Measurements from ENCODE around the gene ZSCAN25. TPM values are rescaled to one million over a fixed set of nuclear protein-coding genes. Genes with fewer than 3 reads are reported as not detected.

ZSCAN25 gene
- total and polyA plus RNA-seq, 2 donors, result 9.8 to 16.7 TPM

DNA sequence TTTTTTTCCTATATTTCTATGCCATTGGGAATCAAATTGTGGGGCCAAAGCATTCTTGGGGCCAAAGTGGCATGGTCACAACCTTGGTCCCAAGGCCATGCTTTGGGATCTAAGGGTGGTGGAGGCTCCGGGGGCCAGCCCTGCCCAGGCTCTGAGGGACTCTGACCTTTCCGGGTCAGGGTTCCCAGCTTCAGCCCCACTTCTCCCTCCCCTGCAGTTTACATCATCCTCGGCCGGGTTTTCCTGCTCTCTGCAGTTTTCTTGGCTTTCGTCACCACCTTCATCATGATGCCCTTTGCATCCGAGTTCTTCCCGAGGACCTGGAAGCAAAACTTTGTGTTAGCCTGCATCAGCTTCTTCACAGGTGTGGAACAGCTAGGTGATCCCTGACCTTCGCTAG is 10.2 kb upstream of the ZSCAN25 start:
- Histone ChIP-seq H3K4me3 (ENCODE audit: low read length in 2 of 2) (no peak overlapping the region), H3K4me1 (ENCODE audit: control insufficient read depth in 2 of 2, insufficient read depth in 2 of 2, low read length in 2 of 2) (peaks cover 0 to 6% of the 10 kb centered on the region in 2 donors), H3K27me3 (ENCODE audit: control insufficient read depth in 2 of 2, insufficient read depth in 1 of 2, low read length in 1 of 2) (peaks cover 0 to 2% of the 10 kb centered on the region in 2 donors), H3K36me3 (ENCODE audit: control insufficient read depth in 2 of 2, insufficient read depth in 2 of 2, low read length in 1 of 2) (no peaks in the 10 kb centered on the region), H3K27ac (ENCODE audit: low read depth in 1 of 2, low read length in 1 of 2) (no peak overlapping the region), H3K9me3 (ENCODE audit: control insufficient read depth in 2 of 2, insufficient read depth in 1 of 2, low read length in 1 of 2) (no peaks in the 10 kb centered on the region)
- DNase-seq (ENCODE audit: low read depth in 6 of 9, low spot score in 9 of 9), result no peak
- 92% methylated on average over 8 of the region's 8 CpGs for WGBS

DNA sequence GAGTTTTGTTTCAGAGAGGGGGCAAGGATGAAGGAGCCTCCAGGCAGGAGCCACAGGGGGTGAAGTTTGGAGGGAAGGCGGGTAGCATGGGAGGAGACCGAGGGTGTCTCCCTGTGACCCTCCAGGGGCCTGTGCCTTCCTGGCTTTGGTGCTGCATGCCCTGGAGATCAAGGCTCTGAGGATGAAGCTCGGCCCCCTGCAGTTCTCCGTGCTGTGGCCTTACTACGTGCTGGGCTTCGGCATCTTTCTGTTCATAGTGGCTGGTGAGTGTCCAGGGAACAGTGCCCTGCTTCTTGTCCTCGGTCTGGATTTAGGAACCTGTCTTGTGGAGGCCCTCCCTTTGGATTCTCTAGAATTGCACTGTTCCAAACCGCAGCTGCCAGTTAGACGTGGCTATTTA is 9.2 kb upstream of the ZSCAN25 start:
- Histone ChIP-seq H3K27ac (ENCODE audit: low read depth in 1 of 2, low read length in 1 of 2) (no peak overlapping the region), H3K4me1 (ENCODE audit: control insufficient read depth in 2 of 2, insufficient read depth in 2 of 2, low read length in 2 of 2) (peaks cover 0 to 6% of the 10 kb centered on the region in 2 donors), H3K36me3 (ENCODE audit: control insufficient read depth in 2 of 2, insufficient read depth in 2 of 2, low read length in 1 of 2) (no peaks in the 10 kb centered on the region), H3K27me3 (ENCODE audit: control insufficient read depth in 2 of 2, insufficient read depth in 1 of 2, low read length in 1 of 2) (peaks cover 0 to 2% of the 10 kb centered on the region in 2 donors), H3K4me3 (ENCODE audit: low read length in 2 of 2) (no peak overlapping the region), H3K9me3 (ENCODE audit: control insufficient read depth in 2 of 2, insufficient read depth in 1 of 2, low read length in 1 of 2) (no peaks in the 10 kb centered on the region)
- DNase-seq (ENCODE audit: low read depth in 6 of 9, low spot score in 9 of 9), result no peak
- WGBS, result 90% methylated on average over 9 of the region's 9 CpGs

DNA sequence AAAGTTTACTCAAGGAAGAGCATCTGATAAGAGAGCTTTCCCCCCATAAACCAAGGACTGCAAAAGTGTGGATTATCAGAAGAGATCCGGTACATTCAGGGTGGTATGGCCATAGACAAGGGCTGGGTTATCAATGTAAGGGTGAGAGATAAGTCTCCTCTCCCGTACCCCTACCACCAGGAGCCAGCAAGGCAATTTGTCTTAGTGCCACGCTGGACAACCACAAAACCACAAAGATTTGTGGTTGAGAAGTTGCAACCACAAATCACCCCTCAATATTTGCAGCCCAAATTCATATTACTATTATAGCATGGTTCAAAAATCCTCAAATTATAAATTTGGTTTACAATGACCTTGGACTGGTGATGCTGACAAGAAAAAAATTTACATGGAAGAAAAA is 2.3 kb upstream of the ZSCAN25 start:
- Histone ChIP-seq H3K36me3 (ENCODE audit: control insufficient read depth in 2 of 2, insufficient read depth in 2 of 2, low read length in 1 of 2) (peaks cover 6 to 14% of the 10 kb centered on the region in 2 donors), H3K4me1 (ENCODE audit: control insufficient read depth in 2 of 2, insufficient read depth in 2 of 2, low read length in 2 of 2) (peaks cover 11 to 16% of the 10 kb centered on the region in 2 donors), H3K27ac (ENCODE audit: low read depth in 1 of 2, low read length in 1 of 2) (no peak overlapping the region), H3K4me3 (ENCODE audit: low read length in 2 of 2) (no peak overlapping the region), H3K27me3 (ENCODE audit: control insufficient read depth in 2 of 2, insufficient read depth in 1 of 2, low read length in 1 of 2) (no peaks in the 10 kb centered on the region), H3K9me3 (ENCODE audit: control insufficient read depth in 2 of 2, insufficient read depth in 1 of 2, low read length in 1 of 2) (no peaks in the 10 kb centered on the region)
- no peak for DNase-seq (ENCODE audit: low read depth in 6 of 9, low spot score in 9 of 9)
- 38% methylated on average over 3 of the region's 3 CpGs for WGBS

DNA sequence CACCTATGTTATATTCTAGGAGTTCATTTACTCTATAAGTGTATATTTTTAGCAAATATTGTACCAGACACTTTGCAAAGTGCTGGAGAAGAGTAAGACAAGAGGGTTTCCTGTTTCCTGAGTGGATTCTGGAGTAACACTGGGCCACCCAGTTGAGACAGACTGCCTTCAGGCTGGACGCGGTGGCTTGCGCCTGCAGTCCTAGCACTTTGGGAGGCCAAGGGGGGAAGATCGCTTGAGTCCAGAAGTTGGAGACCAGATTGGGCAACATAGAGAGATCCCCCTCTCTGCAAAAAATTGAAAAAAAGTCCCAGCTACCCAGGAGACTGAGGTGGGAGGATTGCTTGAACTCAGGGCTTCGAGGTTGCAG is 772 bp upstream of the ZSCAN25 start:
- no peak for DNase-seq (ENCODE audit: low read depth in 6 of 9, low spot score in 9 of 9)
- H3K36me3 ChIP-seq (ENCODE audit: control insufficient read depth in 2 of 2, insufficient read depth in 2 of 2, low read length in 1 of 2), result peaks cover 20 to 29% of the 10 kb centered on the region in 2 donors
- H3K4me3 ChIP-seq (ENCODE audit: low read length in 2 of 2), result peak overlapping the region in 1 of 2 donors; percentile 84
- peaks cover 11 to 16% of the 10 kb centered on the region in 2 donors for H3K4me1 ChIP-seq (ENCODE audit: control insufficient read depth in 2 of 2, insufficient read depth in 2 of 2, low read length in 2 of 2)
- H3K9me3 ChIP-seq (ENCODE audit: control insufficient read depth in 2 of 2, insufficient read depth in 1 of 2, low read length in 1 of 2), result no peaks in the 10 kb centered on the region
- WGBS, result 94% methylated on average over 5 of the region's 5 CpGs
- H3K27me3 ChIP-seq (ENCODE audit: control insufficient read depth in 2 of 2, insufficient read depth in 1 of 2, low read length in 1 of 2), result no peaks in the 10 kb centered on the region
- no peak overlapping the region for H3K27ac ChIP-seq (ENCODE audit: low read depth in 1 of 2, low read length in 1 of 2)

- Histone ChIP-seq H3K4me3 (ENCODE audit: low read length in 2 of 2) (peak overlapping the region; percentile 84 to 91), H3K9me3 (ENCODE audit: control insufficient read depth in 2 of 2, insufficient read depth in 1 of 2, low read length in 1 of 2) (no peaks in the 10 kb centered on the region), H3K4me1 (ENCODE audit: control insufficient read depth in 2 of 2, insufficient read depth in 2 of 2, low read length in 2 of 2) (peaks cover 11 to 18% of the 10 kb centered on the region in 2 donors), H3K27ac (ENCODE audit: low read depth in 1 of 2, low read length in 1 of 2) (peak overlapping the region; percentile 73 to 79), H3K27me3 (ENCODE audit: control insufficient read depth in 2 of 2, insufficient read depth in 1 of 2, low read length in 1 of 2) (no peaks in the 10 kb centered on the region), H3K36me3 (ENCODE audit: control insufficient read depth in 2 of 2, insufficient read depth in 2 of 2, low read length in 1 of 2) (peaks cover 31 to 40% of the 10 kb centered on the region in 2 donors)
- DNase-seq (ENCODE audit: low read depth in 6 of 9, low spot score in 9 of 9), result no peak
- 21% methylated on average over 22 of the region's 22 CpGs for WGBS
Observed at GRCh38 chr7:99617192-99617781, 541 bp downstream of the ZSCAN25 start.

- H3K27me3 ChIP-seq (ENCODE audit: control insufficient read depth in 2 of 2, insufficient read depth in 1 of 2, low read length in 1 of 2), result no peaks in the 10 kb centered on the region
- 99% methylated on average over 3 of the region's 3 CpGs for WGBS
- no peaks in the 10 kb centered on the region for H3K9me3 ChIP-seq (ENCODE audit: control insufficient read depth in 2 of 2, insufficient read depth in 1 of 2, low read length in 1 of 2)
- H3K36me3 ChIP-seq (ENCODE audit: control insufficient read depth in 2 of 2, insufficient read depth in 2 of 2, low read length in 1 of 2), result peaks cover 44 to 55% of the 10 kb centered on the region in 2 donors
- DNase-seq (ENCODE audit: low read depth in 6 of 9, low spot score in 9 of 9), result no peak
- no peak overlapping the region for H3K27ac ChIP-seq (ENCODE audit: low read depth in 1 of 2, low read length in 1 of 2)
- H3K4me3 ChIP-seq (ENCODE audit: low read length in 2 of 2), result no peak overlapping the region
- H3K4me1 ChIP-seq (ENCODE audit: control insufficient read depth in 2 of 2, insufficient read depth in 2 of 2, low read length in 2 of 2), result peaks cover 21 to 31% of the 10 kb centered on the region in 2 donors
Observed at GRCh38 chr7:99618726-99619125, 2.0 kb downstream of the ZSCAN25 start.

DNA sequence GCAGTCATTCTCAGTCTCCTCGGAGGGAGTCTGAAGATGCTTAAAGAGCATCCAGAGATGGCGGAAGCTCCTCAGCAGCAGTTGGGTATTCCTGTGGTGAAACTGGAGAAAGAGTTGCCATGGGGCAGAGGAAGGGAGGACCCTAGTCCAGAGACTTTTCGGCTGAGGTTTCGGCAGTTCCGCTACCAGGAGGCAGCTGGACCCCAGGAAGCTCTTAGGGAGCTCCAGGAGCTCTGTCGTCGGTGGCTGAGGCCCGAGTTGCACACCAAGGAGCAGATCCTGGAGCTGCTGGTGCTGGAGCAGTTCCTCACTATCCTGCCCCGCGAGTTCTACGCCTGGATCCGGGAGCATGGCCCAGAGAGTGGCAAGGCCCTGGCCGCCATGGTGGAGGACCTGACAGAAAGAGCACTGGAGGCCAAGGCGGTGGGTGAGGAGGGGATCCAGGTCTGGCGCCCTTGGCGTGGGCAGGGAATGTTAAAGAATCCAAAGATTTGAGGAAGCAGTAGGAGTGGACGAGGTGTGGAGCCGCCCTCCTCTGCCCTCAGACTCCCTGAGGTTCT is 2.9 kb downstream of the ZSCAN25 start:
- Histone ChIP-seq H3K36me3 (ENCODE audit: control insufficient read depth in 2 of 2, insufficient read depth in 2 of 2, low read length in 1 of 2) (peaks cover 47 to 64% of the 10 kb centered on the region in 2 donors), H3K9me3 (ENCODE audit: control insufficient read depth in 2 of 2, insufficient read depth in 1 of 2, low read length in 1 of 2) (no peaks in the 10 kb centered on the region), H3K4me1 (ENCODE audit: control insufficient read depth in 2 of 2, insufficient read depth in 2 of 2, low read length in 2 of 2) (peaks cover 29 to 40% of the 10 kb centered on the region in 2 donors), H3K27ac (ENCODE audit: low read depth in 1 of 2, low read length in 1 of 2) (no peak overlapping the region), H3K4me3 (ENCODE audit: low read length in 2 of 2) (no peak overlapping the region), H3K27me3 (ENCODE audit: control insufficient read depth in 2 of 2, insufficient read depth in 1 of 2, low read length in 1 of 2) (no peaks in the 10 kb centered on the region)
- DNase-seq (ENCODE audit: low read depth in 6 of 9, low spot score in 9 of 9), result no peak
- WGBS, result 96% methylated on average over 18 of the region's 18 CpGs

- Histone ChIP-seq H3K9me3 (ENCODE audit: control insufficient read depth in 2 of 2, insufficient read depth in 1 of 2, low read length in 1 of 2) (no peaks in the 10 kb centered on the region), H3K27me3 (ENCODE audit: control insufficient read depth in 2 of 2, insufficient read depth in 1 of 2, low read length in 1 of 2) (no peaks in the 10 kb centered on the region), H3K36me3 (ENCODE audit: control insufficient read depth in 2 of 2, insufficient read depth in 2 of 2, low read length in 1 of 2) (peaks cover 63 to 80% of the 10 kb centered on the region in 2 donors), H3K4me1 (ENCODE audit: control insufficient read depth in 2 of 2, insufficient read depth in 2 of 2, low read length in 2 of 2) (peaks cover 33 to 46% of the 10 kb centered on the region in 2 donors), H3K4me3 (ENCODE audit: low read length in 2 of 2) (no peak overlapping the region), H3K27ac (ENCODE audit: low read depth in 1 of 2, low read length in 1 of 2) (peak overlapping the region in 1 of 2 donors; percentile 3)
- no peak for DNase-seq (ENCODE audit: low read depth in 6 of 9, low spot score in 9 of 9)
- 97% methylated on average over 5 of the region's 5 CpGs for WGBS
Observed at GRCh38 chr7:99621271-99621670, 4.5 kb downstream of the ZSCAN25 start.

DNA sequence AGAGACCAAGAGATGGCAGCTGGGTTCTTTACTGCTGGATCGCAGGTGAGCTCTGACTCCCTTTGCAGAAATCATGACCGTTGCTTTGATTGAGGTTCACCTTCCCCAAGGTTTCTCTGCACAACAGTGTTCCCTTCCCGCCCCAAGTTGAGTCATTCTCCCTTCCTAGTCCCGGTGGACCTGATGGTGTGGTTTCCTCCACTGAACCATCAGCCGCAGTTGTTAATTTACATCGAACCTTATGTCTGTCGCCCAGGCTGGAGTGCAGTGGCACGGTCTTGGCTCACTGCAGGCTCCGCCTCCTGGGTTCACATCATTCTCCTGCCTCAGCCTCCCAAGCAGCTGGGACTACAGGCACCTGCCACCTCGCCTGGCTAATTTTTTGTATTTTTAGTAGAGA is 5.8 kb downstream of the ZSCAN25 start:
- no peaks in the 10 kb centered on the region for H3K27me3 ChIP-seq (ENCODE audit: control insufficient read depth in 2 of 2, insufficient read depth in 1 of 2, low read length in 1 of 2)
- no peaks in the 10 kb centered on the region for H3K9me3 ChIP-seq (ENCODE audit: control insufficient read depth in 2 of 2, insufficient read depth in 1 of 2, low read length in 1 of 2)
- no peak overlapping the region for H3K4me3 ChIP-seq (ENCODE audit: low read length in 2 of 2)
- H3K36me3 ChIP-seq (ENCODE audit: control insufficient read depth in 2 of 2, insufficient read depth in 2 of 2, low read length in 1 of 2), result peaks cover 68 to 92% of the 10 kb centered on the region in 2 donors
- H3K27ac ChIP-seq (ENCODE audit: low read depth in 1 of 2, low read length in 1 of 2), result peak overlapping the region; percentile 14 to 47
- no peak for DNase-seq (ENCODE audit: low read depth in 6 of 9, low spot score in 9 of 9)
- peaks cover 28 to 38% of the 10 kb centered on the region in 2 donors for H3K4me1 ChIP-seq (ENCODE audit: control insufficient read depth in 2 of 2, insufficient read depth in 2 of 2, low read length in 2 of 2)
- 98% methylated on average over 10 of the region's 10 CpGs for WGBS

Measured in thymus (tissue), 11 donors.